WTC11 (cell line): ENCODE measurements around the gene GCHFR. TPM values are rescaled to one million over a fixed set of nuclear protein-coding genes. Genes with fewer than 3 reads are reported as not detected.

Source experiments
- E2F1 ChIP-seq: sonication (generic); formaldehyde crosslinking; IDR thresholded peaks from 2 replicates; pipeline ENCODE4 v1.8.0; 2022; ENCODE audit warnings: mild to moderate bottlenecking, missing genetic modification reagents
- ESRRA ChIP-seq: sonication (generic); formaldehyde crosslinking; IDR thresholded peaks from 2 replicates; pipeline ENCODE4 v1.8.1; 2022; ENCODE audit warnings: mild to moderate bottlenecking, missing genetic modification reagents, borderline replicate concordance
- FOXJ3 ChIP-seq: sonication (generic); formaldehyde crosslinking; IDR thresholded peaks from 2 replicates; pipeline ENCODE4 v1.9.0; 2021; ENCODE audit warnings: missing genetic modification reagents, mild to moderate bottlenecking, borderline replicate concordance
- ZBTB21 ChIP-seq: sonication (generic); formaldehyde crosslinking; IDR thresholded peaks from 2 replicates; pipeline ENCODE4 v1.8.1; 2023; ENCODE audit warnings: mild to moderate bottlenecking, missing genetic modification reagents, borderline replicate concordance
- ZNF512 ChIP-seq: sonication (generic); formaldehyde crosslinking; IDR thresholded peaks from 2 replicates; pipeline ENCODE4 v1.8.1; 2022; ENCODE audit warnings: missing genetic modification reagents, borderline replicate concordance
- total RNA-seq: library from RNA; stranded (reverse); gene quantifications from 3 replicates; pipeline ENCODE4 v1.2.3, GENCODE V29; 2021
- TF ChIP-seq, protein P1 (sequence below): sonication (generic); formaldehyde crosslinking; IDR thresholded peaks from 2 replicates; pipeline ENCODE4 v1.8.1; 2022; ENCODE audit warnings: mild to moderate bottlenecking, moderate library complexity, missing genetic modification reagents
- TF ChIP-seq, protein P2 (sequence below): sonication (generic); formaldehyde crosslinking; IDR thresholded peaks from 2 replicates; pipeline ENCODE4 v1.8.0; 2022; ENCODE audit warnings: missing genetic modification reagents
- TF ChIP-seq, protein P3 (sequence below): fragments of 250-450 bp; sonication (Bioruptor Pico); IDR thresholded peaks from 2 replicates; pipeline ENCODE4 v1.9.0; 2021; ENCODE audit warnings: mild to moderate bottlenecking, borderline replicate concordance
- TF ChIP-seq, protein P4 (sequence below): fragments of 200-600 bp; IDR thresholded peaks from 2 replicates; pipeline ENCODE4 v1.8.0; 2022; ENCODE audit warnings: antibody characterized with exemption
- TF ChIP-seq, protein P5 (sequence below): sonication (generic); formaldehyde crosslinking; conservative IDR thresholded peaks from 2 replicates; pipeline ENCODE4 v1.8.1; 2023; ENCODE audit warnings: mild to moderate bottlenecking, low read depth, missing genetic modification reagents, moderate library complexity
- TF ChIP-seq, protein P6 (sequence below): fragments of 250-450 bp; sonication (Bioruptor Pico); IDR thresholded peaks from 2 replicates; pipeline ENCODE4 v1.9.0; 2021; ENCODE audit warnings: moderate library complexity, mild to moderate bottlenecking, inconsistent platforms, borderline replicate concordance

GCHFR gene
- total RNA-seq, 1 experiment from 2014 or later, result 42.3 TPM

- TF ChIP-seq, protein P1, sequence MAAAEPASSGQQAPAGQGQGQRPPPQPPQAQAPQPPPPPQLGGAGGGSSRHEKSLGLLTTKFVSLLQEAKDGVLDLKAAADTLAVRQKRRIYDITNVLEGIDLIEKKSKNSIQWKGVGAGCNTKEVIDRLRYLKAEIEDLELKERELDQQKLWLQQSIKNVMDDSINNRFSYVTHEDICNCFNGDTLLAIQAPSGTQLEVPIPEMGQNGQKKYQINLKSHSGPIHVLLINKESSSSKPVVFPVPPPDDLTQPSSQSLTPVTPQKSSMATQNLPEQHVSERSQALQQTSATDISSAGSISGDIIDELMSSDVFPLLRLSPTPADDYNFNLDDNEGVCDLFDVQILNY (CRISPR knock-in tag), result no peak
- TF ChIP-seq FOXJ3 (no peak), ESRRA (CRISPR knock-in tag) (no peak), ZNF512 (CRISPR knock-in tag) (no peak), ZBTB21 (no peak), E2F1 (no peak)
- TF ChIP-seq, protein P2, sequence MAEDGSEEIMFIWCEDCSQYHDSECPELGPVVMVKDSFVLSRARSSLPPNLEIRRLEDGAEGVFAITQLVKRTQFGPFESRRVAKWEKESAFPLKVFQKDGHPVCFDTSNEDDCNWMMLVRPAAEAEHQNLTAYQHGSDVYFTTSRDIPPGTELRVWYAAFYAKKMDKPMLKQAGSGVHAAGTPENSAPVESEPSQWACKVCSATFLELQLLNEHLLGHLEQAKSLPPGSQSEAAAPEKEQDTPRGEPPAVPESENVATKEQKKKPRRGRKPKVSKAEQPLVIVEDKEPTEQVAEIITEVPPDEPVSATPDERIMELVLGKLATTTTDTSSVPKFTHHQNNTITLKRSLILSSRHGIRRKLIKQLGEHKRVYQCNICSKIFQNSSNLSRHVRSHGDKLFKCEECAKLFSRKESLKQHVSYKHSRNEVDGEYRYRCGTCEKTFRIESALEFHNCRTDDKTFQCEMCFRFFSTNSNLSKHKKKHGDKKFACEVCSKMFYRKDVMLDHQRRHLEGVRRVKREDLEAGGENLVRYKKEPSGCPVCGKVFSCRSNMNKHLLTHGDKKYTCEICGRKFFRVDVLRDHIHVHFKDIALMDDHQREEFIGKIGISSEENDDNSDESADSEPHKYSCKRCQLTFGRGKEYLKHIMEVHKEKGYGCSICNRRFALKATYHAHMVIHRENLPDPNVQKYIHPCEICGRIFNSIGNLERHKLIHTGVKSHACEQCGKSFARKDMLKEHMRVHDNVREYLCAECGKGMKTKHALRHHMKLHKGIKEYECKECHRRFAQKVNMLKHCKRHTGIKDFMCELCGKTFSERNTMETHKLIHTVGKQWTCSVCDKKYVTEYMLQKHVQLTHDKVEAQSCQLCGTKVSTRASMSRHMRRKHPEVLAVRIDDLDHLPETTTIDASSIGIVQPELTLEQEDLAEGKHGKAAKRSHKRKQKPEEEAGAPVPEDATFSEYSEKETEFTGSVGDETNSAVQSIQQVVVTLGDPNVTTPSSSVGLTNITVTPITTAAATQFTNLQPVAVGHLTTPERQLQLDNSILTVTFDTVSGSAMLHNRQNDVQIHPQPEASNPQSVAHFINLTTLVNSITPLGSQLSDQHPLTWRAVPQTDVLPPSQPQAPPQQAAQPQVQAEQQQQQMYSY, result no peak
- TF ChIP-seq, protein P3, sequence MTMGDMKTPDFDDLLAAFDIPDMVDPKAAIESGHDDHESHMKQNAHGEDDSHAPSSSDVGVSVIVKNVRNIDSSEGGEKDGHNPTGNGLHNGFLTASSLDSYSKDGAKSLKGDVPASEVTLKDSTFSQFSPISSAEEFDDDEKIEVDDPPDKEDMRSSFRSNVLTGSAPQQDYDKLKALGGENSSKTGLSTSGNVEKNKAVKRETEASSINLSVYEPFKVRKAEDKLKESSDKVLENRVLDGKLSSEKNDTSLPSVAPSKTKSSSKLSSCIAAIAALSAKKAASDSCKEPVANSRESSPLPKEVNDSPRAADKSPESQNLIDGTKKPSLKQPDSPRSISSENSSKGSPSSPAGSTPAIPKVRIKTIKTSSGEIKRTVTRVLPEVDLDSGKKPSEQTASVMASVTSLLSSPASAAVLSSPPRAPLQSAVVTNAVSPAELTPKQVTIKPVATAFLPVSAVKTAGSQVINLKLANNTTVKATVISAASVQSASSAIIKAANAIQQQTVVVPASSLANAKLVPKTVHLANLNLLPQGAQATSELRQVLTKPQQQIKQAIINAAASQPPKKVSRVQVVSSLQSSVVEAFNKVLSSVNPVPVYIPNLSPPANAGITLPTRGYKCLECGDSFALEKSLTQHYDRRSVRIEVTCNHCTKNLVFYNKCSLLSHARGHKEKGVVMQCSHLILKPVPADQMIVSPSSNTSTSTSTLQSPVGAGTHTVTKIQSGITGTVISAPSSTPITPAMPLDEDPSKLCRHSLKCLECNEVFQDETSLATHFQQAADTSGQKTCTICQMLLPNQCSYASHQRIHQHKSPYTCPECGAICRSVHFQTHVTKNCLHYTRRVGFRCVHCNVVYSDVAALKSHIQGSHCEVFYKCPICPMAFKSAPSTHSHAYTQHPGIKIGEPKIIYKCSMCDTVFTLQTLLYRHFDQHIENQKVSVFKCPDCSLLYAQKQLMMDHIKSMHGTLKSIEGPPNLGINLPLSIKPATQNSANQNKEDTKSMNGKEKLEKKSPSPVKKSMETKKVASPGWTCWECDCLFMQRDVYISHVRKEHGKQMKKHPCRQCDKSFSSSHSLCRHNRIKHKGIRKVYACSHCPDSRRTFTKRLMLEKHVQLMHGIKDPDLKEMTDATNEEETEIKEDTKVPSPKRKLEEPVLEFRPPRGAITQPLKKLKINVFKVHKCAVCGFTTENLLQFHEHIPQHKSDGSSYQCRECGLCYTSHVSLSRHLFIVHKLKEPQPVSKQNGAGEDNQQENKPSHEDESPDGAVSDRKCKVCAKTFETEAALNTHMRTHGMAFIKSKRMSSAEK (CRISPR knock-in tag), result no peak
- TF ChIP-seq, protein P4, sequence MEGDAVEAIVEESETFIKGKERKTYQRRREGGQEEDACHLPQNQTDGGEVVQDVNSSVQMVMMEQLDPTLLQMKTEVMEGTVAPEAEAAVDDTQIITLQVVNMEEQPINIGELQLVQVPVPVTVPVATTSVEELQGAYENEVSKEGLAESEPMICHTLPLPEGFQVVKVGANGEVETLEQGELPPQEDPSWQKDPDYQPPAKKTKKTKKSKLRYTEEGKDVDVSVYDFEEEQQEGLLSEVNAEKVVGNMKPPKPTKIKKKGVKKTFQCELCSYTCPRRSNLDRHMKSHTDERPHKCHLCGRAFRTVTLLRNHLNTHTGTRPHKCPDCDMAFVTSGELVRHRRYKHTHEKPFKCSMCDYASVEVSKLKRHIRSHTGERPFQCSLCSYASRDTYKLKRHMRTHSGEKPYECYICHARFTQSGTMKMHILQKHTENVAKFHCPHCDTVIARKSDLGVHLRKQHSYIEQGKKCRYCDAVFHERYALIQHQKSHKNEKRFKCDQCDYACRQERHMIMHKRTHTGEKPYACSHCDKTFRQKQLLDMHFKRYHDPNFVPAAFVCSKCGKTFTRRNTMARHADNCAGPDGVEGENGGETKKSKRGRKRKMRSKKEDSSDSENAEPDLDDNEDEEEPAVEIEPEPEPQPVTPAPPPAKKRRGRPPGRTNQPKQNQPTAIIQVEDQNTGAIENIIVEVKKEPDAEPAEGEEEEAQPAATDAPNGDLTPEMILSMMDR, result no peak
- TF ChIP-seq, protein P5, sequence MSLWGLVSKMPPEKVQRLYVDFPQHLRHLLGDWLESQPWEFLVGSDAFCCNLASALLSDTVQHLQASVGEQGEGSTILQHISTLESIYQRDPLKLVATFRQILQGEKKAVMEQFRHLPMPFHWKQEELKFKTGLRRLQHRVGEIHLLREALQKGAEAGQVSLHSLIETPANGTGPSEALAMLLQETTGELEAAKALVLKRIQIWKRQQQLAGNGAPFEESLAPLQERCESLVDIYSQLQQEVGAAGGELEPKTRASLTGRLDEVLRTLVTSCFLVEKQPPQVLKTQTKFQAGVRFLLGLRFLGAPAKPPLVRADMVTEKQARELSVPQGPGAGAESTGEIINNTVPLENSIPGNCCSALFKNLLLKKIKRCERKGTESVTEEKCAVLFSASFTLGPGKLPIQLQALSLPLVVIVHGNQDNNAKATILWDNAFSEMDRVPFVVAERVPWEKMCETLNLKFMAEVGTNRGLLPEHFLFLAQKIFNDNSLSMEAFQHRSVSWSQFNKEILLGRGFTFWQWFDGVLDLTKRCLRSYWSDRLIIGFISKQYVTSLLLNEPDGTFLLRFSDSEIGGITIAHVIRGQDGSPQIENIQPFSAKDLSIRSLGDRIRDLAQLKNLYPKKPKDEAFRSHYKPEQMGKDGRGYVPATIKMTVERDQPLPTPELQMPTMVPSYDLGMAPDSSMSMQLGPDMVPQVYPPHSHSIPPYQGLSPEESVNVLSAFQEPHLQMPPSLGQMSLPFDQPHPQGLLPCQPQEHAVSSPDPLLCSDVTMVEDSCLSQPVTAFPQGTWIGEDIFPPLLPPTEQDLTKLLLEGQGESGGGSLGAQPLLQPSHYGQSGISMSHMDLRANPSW (CRISPR knock-in tag), result no peak
- TF ChIP-seq, protein P6, sequence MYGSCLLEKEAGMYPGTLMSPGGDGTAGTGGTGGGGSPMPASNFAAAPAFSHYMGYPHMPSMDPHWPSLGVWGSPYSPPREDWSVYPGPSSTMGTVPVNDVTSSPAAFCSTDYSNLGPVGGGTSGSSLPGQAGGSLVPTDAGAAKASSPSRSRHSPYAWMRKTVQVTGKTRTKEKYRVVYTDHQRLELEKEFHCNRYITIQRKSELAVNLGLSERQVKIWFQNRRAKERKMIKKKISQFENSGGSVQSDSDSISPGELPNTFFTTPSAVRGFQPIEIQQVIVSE (CRISPR knock-in tag), result no peak
Measured at GRCh38 chr15:40722934-40723333, 40.9 kb upstream of the GCHFR start (continued).
